Measurements from ENCODE around the gene CDHR1. TPM values are rescaled to one million over a fixed set of nuclear protein-coding genes. Genes with fewer than 3 reads are reported as not detected.
"Not testable (repeated sequence)": the region's sequence is repeated elsewhere in the genome, so short reads cannot be mapped to it uniquely, and the experiment has no call there.

The CDHR1 gene
- total and polyA plus RNA-seq, 2 experiments from 2014 or later: 3.2 to 6.6 TPM

DNA sequence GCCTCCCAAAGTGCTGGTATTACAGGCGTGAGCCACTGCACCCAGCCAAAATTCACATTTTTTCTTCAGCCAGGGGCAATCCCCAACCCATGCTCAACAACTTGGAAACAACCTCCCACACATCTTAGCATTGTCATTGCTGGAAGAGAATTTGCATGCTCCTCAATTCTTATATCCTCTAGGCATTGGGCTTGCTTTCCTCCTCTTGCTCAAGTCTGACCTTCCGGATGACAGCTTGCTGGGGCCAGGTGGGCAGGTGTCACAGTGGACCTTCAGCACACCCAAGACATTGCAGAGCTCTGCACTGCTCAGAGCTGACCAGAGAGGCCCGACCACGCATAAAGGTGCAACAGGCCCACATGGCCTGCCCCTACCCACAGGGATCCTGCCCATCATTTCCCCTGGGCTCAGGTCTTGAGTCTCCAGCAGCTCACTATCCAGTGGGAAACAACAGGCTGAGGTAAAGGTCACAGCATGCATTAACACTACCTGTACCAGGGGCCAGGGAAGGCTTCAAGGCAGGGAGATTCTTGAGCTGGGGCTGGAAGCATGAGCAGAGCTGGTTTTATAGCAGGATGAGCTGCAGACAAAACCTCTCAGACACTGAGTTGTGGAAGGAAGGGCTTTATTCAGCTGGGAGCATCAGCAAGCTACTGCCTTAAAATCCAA, 27.6 kb upstream of the CDHR1 start:
- Histone ChIP-seq H3K9me2 (ENCODE audit: insufficient read depth) (0 out of 2 replicates have a peak, but pooled peaks cover 3% of the 10 kb centered on the region), H3F3A (replicated peaks; ENCODE audit: low read depth) (no peaks in the 10 kb centered on the region), H3K36me3 (ENCODE audit: insufficient read depth) (no peaks in the 10 kb centered on the region), H3K27me3 (ENCODE audit: insufficient read depth) (no peaks in the 10 kb centered on the region), H4K20me1 (replicated peaks; ENCODE audit: insufficient read depth) (no peaks in the 10 kb centered on the region), H3K79me2 (replicated peaks; ENCODE audit: insufficient read depth) (no peaks in the 10 kb centered on the region), H3K4me1 (ENCODE audit: insufficient read depth) (peaks cover 33% of the 10 kb centered on the region), H3K4me3 (no peak overlapping the region), H3K4me2 (no peak overlapping the region), H3K27ac (ENCODE audit: low read depth) (no peak overlapping the region), H2AFZ (no peak overlapping the region)
- DNase-seq (ENCODE audit: low spot score) (no peak), ATAC-seq (no peak)
- Mint-ChIP-seq H3K4me3 (no peak overlapping the region), H3K36me3 (ENCODE audit: low read depth) (no peaks in the 10 kb centered on the region; the same call in 2 of the 3 replicates), H3K4me1 (peaks cover 39% of the 10 kb centered on the region), H3K9me3 (peaks cover 18% of the 10 kb centered on the region), H3K27me3 (ENCODE audit: insufficient read depth, low read depth, poor library complexity) (peaks cover 4% of the 10 kb centered on the region), H3K27ac (no peak overlapping the region)
- TF ChIP-seq, protein P1, sequence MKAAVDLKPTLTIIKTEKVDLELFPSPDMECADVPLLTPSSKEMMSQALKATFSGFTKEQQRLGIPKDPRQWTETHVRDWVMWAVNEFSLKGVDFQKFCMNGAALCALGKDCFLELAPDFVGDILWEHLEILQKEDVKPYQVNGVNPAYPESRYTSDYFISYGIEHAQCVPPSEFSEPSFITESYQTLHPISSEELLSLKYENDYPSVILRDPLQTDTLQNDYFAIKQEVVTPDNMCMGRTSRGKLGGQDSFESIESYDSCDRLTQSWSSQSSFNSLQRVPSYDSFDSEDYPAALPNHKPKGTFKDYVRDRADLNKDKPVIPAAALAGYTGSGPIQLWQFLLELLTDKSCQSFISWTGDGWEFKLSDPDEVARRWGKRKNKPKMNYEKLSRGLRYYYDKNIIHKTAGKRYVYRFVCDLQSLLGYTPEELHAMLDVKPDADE (IDR thresholded peaks at IDR 0.05): no peak
- TF ChIP-seq ZNF331 (CRISPR knock-in tag; IDR thresholded peaks at IDR 0.05; ENCODE audit: low read depth) (no peak), ZNF114 (CRISPR knock-in tag; IDR thresholded peaks at IDR 0.05) (no peak), STAT1 (IDR thresholded peaks at IDR 0.05; ENCODE audit: unreplicated experiment) (no peak), NANOG (IDR thresholded peaks at IDR 0.05; ENCODE audit: borderline replicate concordance) (no peak)
- TF ChIP-seq, protein P2, sequence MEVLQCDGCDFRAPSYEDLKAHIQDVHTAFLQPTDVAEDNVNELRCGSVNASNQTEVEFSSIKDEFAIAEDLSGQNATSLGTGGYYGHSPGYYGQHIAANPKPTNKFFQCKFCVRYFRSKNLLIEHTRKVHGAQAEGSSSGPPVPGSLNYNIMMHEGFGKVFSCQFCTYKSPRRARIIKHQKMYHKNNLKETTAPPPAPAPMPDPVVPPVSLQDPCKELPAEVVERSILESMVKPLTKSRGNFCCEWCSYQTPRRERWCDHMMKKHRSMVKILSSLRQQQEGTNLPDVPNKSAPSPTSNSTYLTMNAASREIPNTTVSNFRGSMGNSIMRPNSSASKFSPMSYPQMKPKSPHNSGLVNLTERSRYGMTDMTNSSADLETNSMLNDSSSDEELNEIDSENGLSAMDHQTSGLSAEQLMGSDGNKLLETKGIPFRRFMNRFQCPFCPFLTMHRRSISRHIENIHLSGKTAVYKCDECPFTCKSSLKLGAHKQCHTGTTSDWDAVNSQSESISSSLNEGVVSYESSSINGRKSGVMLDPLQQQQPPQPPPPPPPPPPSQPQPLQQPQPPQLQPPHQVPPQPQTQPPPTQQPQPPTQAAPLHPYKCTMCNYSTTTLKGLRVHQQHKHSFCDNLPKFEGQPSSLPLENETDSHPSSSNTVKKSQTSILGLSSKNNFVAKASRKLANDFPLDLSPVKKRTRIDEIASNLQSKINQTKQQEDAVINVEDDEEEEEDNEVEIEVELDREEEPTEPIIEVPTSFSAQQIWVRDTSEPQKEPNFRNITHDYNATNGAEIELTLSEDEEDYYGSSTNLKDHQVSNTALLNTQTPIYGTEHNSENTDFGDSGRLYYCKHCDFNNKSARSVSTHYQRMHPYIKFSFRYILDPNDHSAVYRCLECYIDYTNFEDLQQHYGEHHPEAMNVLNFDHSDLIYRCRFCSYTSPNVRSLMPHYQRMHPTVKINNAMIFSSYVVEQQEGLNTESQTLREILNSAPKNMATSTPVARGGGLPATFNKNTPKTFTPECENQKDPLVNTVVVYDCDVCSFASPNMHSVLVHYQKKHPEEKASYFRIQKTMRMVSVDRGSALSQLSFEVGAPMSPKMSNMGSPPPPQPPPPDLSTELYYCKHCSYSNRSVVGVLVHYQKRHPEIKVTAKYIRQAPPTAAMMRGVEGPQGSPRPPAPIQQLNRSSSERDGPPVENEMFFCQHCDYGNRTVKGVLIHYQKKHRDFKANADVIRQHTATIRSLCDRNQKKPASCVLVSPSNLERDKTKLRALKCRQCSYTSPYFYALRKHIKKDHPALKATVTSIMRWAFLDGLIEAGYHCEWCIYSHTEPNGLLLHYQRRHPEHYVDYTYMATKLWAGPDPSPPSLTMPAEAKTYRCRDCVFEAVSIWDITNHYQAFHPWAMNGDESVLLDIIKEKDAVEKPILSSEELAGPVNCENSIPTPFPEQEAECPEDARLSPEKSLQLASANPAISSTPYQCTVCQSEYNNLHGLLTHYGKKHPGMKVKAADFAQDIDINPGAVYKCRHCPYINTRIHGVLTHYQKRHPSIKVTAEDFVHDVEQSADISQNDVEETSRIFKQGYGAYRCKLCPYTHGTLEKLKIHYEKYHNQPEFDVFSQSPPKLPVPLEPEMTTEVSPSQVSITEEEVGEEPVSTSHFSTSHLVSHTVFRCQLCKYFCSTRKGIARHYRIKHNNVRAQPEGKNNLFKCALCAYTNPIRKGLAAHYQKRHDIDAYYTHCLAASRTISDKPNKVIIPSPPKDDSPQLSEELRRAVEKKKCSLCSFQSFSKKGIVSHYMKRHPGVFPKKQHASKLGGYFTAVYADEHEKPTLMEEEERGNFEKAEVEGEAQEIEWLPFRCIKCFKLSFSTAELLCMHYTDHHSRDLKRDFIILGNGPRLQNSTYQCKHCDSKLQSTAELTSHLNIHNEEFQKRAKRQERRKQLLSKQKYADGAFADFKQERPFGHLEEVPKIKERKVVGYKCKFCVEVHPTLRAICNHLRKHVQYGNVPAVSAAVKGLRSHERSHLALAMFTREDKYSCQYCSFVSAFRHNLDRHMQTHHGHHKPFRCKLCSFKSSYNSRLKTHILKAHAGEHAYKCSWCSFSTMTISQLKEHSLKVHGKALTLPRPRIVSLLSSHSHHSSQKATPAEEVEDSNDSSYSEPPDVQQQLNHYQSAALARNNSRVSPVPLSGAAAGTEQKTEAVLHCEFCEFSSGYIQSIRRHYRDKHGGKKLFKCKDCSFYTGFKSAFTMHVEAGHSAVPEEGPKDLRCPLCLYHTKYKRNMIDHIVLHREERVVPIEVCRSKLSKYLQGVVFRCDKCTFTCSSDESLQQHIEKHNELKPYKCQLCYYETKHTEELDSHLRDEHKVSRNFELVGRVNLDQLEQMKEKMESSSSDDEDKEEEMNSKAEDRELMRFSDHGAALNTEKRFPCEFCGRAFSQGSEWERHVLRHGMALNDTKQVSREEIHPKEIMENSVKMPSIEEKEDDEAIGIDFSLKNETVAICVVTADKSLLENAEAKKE (CRISPR knock-in tag; IDR thresholded peaks at IDR 0.05): no peak

DNA sequence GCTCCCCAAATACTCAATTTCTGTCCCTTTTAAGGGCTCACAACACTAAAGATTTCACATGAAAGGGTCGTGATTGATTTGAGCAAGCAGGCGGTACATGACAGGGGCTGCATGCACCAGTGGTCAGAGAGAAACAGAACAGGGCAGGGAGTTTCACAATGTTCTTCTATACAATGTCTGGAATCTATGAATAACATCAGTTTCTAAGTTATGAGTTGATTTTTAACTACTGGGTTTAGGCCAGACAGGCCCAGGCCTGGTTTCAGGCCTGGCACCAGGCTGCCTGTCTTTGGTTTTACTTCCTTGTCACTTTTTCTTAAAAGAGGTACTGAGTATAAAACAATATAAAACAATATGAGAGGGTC, 27.1 kb upstream of the CDHR1 start:
- not testable (repeated sequence) for H3K4me3 Mint-ChIP-seq; H3K27me3 ChIP-seq (ENCODE audit: insufficient read depth); H3K27ac ChIP-seq (ENCODE audit: low read depth); H3K4me3 ChIP-seq; DNase-seq (ENCODE audit: low spot score); H3K27me3 Mint-ChIP-seq (ENCODE audit: insufficient read depth, low read depth, poor library complexity); ATAC-seq; H3K4me2 ChIP-seq; H3K27ac Mint-ChIP-seq; H3K36me3 Mint-ChIP-seq (ENCODE audit: low read depth); H3K9me2 ChIP-seq (ENCODE audit: insufficient read depth); H2AFZ ChIP-seq; H4K20me1 ChIP-seq (replicated peaks; ENCODE audit: insufficient read depth); H3K36me3 ChIP-seq (ENCODE audit: insufficient read depth); H3F3A ChIP-seq (replicated peaks; ENCODE audit: low read depth); H3K79me2 ChIP-seq (replicated peaks; ENCODE audit: insufficient read depth)
- peaks cover 29% of the 10 kb centered on the region for H3K4me1 ChIP-seq (ENCODE audit: insufficient read depth)
- peaks cover 34% of the 10 kb centered on the region for H3K4me1 Mint-ChIP-seq
- peaks cover 18% of the 10 kb centered on the region for H3K9me3 Mint-ChIP-seq

DNA sequence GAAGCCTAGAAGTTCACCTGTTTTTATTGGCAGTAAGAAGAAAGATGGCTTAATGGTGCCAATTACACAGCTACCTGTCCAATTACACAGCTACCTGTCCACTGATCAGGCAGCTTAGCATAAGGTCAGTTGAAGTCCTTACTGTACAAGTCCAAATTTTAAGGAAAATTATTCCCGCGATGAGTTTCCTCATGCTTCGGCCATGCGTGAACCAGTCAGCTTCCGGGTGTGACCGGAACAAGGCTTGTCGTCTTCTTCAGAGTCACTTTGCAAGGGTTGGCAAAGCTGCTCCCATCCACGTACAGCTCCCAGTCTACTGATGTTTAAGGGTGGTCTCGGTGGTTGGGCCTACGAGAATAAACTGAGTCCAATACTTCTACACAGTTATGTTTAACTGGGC, 26.0 kb upstream of the CDHR1 start:
- H3K9me2 ChIP-seq (ENCODE audit: insufficient read depth); H3K27me3 ChIP-seq (ENCODE audit: insufficient read depth); H4K20me1 ChIP-seq (replicated peaks; ENCODE audit: insufficient read depth); H3F3A ChIP-seq (replicated peaks; ENCODE audit: low read depth); H3K27ac ChIP-seq (ENCODE audit: low read depth); H3K36me3 ChIP-seq (ENCODE audit: insufficient read depth); H3K36me3 Mint-ChIP-seq (ENCODE audit: low read depth); H3K27ac Mint-ChIP-seq; H2AFZ ChIP-seq; H3K4me3 Mint-ChIP-seq; H3K27me3 Mint-ChIP-seq (ENCODE audit: insufficient read depth, low read depth, poor library complexity); H3K4me3 ChIP-seq; H3K4me2 ChIP-seq; H3K79me2 ChIP-seq (replicated peaks; ENCODE audit: insufficient read depth); DNase-seq (ENCODE audit: low spot score); ATAC-seq: not testable (repeated sequence)
- H3K9me3 Mint-ChIP-seq: peaks cover 11% of the 10 kb centered on the region
- peaks cover 18% of the 10 kb centered on the region for H3K4me1 ChIP-seq (ENCODE audit: insufficient read depth)
- H3K4me1 Mint-ChIP-seq: peaks cover 26% of the 10 kb centered on the region

Measured in GM23338 (cell line).